DND-41 (cell line): ENCODE measurements around the gene CD82.

Source experiments
- ATAC-seq: fragments of 200-7000 bp; cut with Tn5 transposase; 3 replicates; pipeline ENCODE4 v1.9.1; 2021; ENCODE audit warnings: low read depth; ENCODE audit not compliant: insufficient read depth
- DNase-seq: peaks from one replicate; pipeline ENCODE4 v3.0.0-alpha.2; 2020
- H2AFZ ChIP-seq: 2 replicates; pipeline ENCODE4 v1.6.0; 2012; ENCODE audit warnings: low read depth, low read length
- H3K27ac ChIP-seq: 2 replicates; pipeline ENCODE4 v1.5.1; 2012; ENCODE audit warnings: low read length, inconsistent platforms
- H3K27me3 ChIP-seq: fragments of 200-600 bp; sonication (generic); 2 replicates; pipeline ENCODE4 v1.6.0; 2012; ENCODE audit warnings: low read length, mild to moderate bottlenecking, inconsistent platforms; ENCODE audit not compliant: insufficient read depth, poor library complexity
- H3K36me3 ChIP-seq: 2 replicates; pipeline ENCODE4 v1.5.1; 2012; ENCODE audit warnings: low read length, inconsistent platforms; ENCODE audit not compliant: insufficient read depth
- H3K4me1 ChIP-seq: 2 replicates; pipeline ENCODE4 v1.5.1; 2012; ENCODE audit warnings: mild to moderate bottlenecking, low read length; ENCODE audit not compliant: insufficient read depth
- H3K4me2 ChIP-seq: 2 replicates; pipeline ENCODE4 v1.6.0; 2012; ENCODE audit warnings: mild to moderate bottlenecking, moderate library complexity, low read length, inconsistent platforms; ENCODE audit not compliant: insufficient read depth
- H3K4me3 ChIP-seq, 2 experiments: fragments of 200-600 bp in 1 of 2; shearing (Covaris generic) in 1 of 2; 2 replicates each; pipeline ENCODE4 v1.5.1; 2012 to 2016; ENCODE audit warnings: inconsistent platforms in 2 of 2, low read length in 2 of 2, mild to moderate bottlenecking in 2 of 2, low read depth in 1 of 2, moderate library complexity in 1 of 2
- H3K79me2 ChIP-seq: 2 replicates; pipeline ENCODE4 v1.6.0; 2012; ENCODE audit warnings: low read length, inconsistent platforms; ENCODE audit not compliant: insufficient read depth
- H3K9ac ChIP-seq: 2 replicates; pipeline ENCODE4 v1.6.0; 2012; ENCODE audit warnings: low read depth, mild to moderate bottlenecking, inconsistent platforms, low read length, moderate library complexity
- H3K9me3 ChIP-seq: 2 replicates; pipeline ENCODE4 v1.5.1; 2012; ENCODE audit warnings: low read length, moderate library complexity, mild to moderate bottlenecking, inconsistent platforms; ENCODE audit not compliant: insufficient read depth, severe bottlenecking
- H4K20me1 ChIP-seq: 2 replicates; pipeline ENCODE4 v1.6.0; 2012; ENCODE audit warnings: low read length; ENCODE audit not compliant: insufficient read depth
- CTCF ChIP-seq: IDR thresholded peaks from 2 replicates; pipeline ENCODE4 v1.5.1; 2012; ENCODE audit warnings: borderline replicate concordance, low read length, moderate library complexity, mild to moderate bottlenecking; ENCODE audit not compliant: poor library complexity, severe bottlenecking; ENCODE audit errors: extremely low read depth
- EZH2 ChIP-seq: IDR thresholded peaks from 3 replicates; pipeline ENCODE4 v1.6.1; 2012; ENCODE audit warnings: borderline replicate concordance, low read depth, mild to moderate bottlenecking, moderate library complexity, low read length, inconsistent platforms; ENCODE audit not compliant: severe bottlenecking

The CD82 gene

GRCh38 chr11:44614281-44614775, 48.9 kb downstream of the CD82 start:
- peaks cover 30% of the 10 kb centered on the region for H4K20me1 ChIP-seq
- H3K4me3 ChIP-seq = no peak overlapping the region
- H3K27ac ChIP-seq = peak overlapping the region; percentile 26; the same call in 1 of the 2 replicates
- no peak overlapping the region for H3K9ac ChIP-seq
- H3K27me3 ChIP-seq = no peaks in the 10 kb centered on the region
- H3K9me3 ChIP-seq = no peaks in the 10 kb centered on the region
- peaks cover 91% of the 10 kb centered on the region for H3K36me3 ChIP-seq
- no peaks in the 10 kb centered on the region for H3K79me2 ChIP-seq
- no peak for DNase-seq
- no peak for ATAC-seq
- H2AFZ ChIP-seq = no peak overlapping the region
- no peaks in the 10 kb centered on the region for H3K4me1 ChIP-seq
- no peak overlapping the region for H3K4me2 ChIP-seq
- no peak for TF ChIP-seq EZH2
- no peak for TF ChIP-seq CTCF

GRCh38 chr11:44615041-44615755, 49.7 kb downstream of the CD82 start:
- H3K4me2 ChIP-seq = no peak overlapping the region
- TF ChIP-seq EZH2 (no peak), CTCF (no peak)
- no peaks in the 10 kb centered on the region for H3K4me1 ChIP-seq
- H3K27me3 ChIP-seq = no peaks in the 10 kb centered on the region
- peaks cover 29% of the 10 kb centered on the region for H4K20me1 ChIP-seq
- DNase-seq (no peak), ATAC-seq (no peak)
- H3K79me2 ChIP-seq = no peaks in the 10 kb centered on the region
- peaks cover 86% of the 10 kb centered on the region for H3K36me3 ChIP-seq
- H3K9ac ChIP-seq = no peak overlapping the region
- H3K9me3 ChIP-seq = no peaks in the 10 kb centered on the region
- no peak overlapping the region for H2AFZ ChIP-seq
- H3K4me3 ChIP-seq = no peak overlapping the region
- no peak overlapping the region for H3K27ac ChIP-seq

- Histone ChIP-seq H4K20me1 (peaks cover 28% of the 10 kb centered on the region), H3K36me3 (peaks cover 85% of the 10 kb centered on the region), H3K4me3 (no peak overlapping the region), H3K27me3 (no peaks in the 10 kb centered on the region), H3K4me1 (no peaks in the 10 kb centered on the region), H3K9ac (no peak overlapping the region), H3K9me3 (no peaks in the 10 kb centered on the region), H3K4me2 (no peak overlapping the region), H2AFZ (no peak overlapping the region), H3K79me2 (no peaks in the 10 kb centered on the region), H3K27ac (no peak overlapping the region; the same call in 1 of the 2 replicates)
- TF ChIP-seq CTCF (no peak), EZH2 (no peak)
- DNase-seq = no peak
- ATAC-seq = no peak
Observed at GRCh38 chr11:44615913-44616791, 50.7 kb downstream of the CD82 start.
